ENCODE results near the gene CCDC183. TPM values are rescaled to one million over a fixed set of nuclear protein-coding genes. Genes with fewer than 3 reads are reported as not detected.
"Not testable (repeated sequence)": the region's sequence is repeated elsewhere in the genome, so short reads cannot be mapped to it uniquely, and the experiment has no call there.

CCDC183 gene
- total and polyA plus RNA-seq, 10 donors: 0.41 to 1.6 (median 0.69) TPM

DNA sequence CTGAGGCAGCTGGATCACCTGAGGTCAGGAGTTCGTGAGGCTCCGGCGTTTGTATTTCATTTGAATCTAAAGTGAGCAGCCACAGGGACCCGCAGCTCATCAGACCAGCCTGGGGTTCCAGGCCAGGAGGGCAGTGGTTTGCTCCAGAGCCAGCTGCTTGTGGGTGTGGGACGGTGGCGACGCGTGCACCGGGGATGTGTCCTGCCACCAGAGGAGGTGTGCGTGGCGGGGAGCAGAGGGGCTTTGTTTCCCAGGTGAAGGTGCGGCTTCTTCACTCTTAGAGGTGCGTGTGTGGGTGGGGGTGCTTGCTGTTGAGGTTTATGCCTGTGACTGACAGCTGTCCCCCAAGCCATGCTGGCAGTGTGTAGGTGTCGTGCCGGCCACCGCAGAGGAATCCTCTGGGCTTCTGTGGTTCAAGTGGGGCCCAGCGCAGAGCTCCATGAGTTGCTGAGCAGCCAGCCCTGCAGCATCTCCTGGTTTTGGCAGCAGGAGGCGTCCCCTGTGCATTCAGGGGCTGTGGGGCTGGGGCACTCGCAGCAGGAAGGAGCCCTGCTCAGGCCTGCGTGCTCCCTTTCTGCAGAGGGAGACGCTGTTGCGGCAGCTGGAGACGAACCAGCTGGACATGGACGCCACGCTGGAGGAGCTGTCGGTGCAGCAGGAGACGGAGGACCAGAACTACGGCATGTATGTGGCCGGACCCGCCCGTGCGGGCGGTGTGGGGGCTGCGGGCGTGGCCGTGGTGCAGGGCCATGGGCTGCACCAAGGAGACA is 39.2 kb downstream of the CCDC183 start:
- H3K27me3 ChIP-seq (replicated peaks in 1 of 7): no peaks in the 10 kb centered on the region
- H3K36me3 ChIP-seq: peaks cover 0 to 94% (median 56%) of the 10 kb centered on the region in 6 donors
- intact Hi-C loops (cut with DNase I; ENCODE audit: low total_unique reads): no loop called here
- peak; percentile 65 for DNase-seq
- peaks cover 0 to 19% (median 5%) of the 10 kb centered on the region in 6 donors for H3K4me1 ChIP-seq
- TF ChIP-seq, protein P1, sequence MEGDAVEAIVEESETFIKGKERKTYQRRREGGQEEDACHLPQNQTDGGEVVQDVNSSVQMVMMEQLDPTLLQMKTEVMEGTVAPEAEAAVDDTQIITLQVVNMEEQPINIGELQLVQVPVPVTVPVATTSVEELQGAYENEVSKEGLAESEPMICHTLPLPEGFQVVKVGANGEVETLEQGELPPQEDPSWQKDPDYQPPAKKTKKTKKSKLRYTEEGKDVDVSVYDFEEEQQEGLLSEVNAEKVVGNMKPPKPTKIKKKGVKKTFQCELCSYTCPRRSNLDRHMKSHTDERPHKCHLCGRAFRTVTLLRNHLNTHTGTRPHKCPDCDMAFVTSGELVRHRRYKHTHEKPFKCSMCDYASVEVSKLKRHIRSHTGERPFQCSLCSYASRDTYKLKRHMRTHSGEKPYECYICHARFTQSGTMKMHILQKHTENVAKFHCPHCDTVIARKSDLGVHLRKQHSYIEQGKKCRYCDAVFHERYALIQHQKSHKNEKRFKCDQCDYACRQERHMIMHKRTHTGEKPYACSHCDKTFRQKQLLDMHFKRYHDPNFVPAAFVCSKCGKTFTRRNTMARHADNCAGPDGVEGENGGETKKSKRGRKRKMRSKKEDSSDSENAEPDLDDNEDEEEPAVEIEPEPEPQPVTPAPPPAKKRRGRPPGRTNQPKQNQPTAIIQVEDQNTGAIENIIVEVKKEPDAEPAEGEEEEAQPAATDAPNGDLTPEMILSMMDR (IDR thresholded peaks at IDR 0.05 in 8 of 11, conservative IDR thresholded peaks at IDR 0.05 in 3 of 11): no peak
- peak in 2 of 3 donors; percentile 31 to 49 for TF ChIP-seq POLR2AphosphoS5 (IDR thresholded peaks at IDR 0.05)
- no peak overlapping the region for H3K27ac ChIP-seq
- 90 to 97% (median 96%) methylated on average over 34 to 36 of the region's 36 CpGs for WGBS, 5 donors
- H3K9me3 ChIP-seq: no peaks in the 10 kb centered on the region
- H3K4me3 ChIP-seq: no peak overlapping the region

DNA sequence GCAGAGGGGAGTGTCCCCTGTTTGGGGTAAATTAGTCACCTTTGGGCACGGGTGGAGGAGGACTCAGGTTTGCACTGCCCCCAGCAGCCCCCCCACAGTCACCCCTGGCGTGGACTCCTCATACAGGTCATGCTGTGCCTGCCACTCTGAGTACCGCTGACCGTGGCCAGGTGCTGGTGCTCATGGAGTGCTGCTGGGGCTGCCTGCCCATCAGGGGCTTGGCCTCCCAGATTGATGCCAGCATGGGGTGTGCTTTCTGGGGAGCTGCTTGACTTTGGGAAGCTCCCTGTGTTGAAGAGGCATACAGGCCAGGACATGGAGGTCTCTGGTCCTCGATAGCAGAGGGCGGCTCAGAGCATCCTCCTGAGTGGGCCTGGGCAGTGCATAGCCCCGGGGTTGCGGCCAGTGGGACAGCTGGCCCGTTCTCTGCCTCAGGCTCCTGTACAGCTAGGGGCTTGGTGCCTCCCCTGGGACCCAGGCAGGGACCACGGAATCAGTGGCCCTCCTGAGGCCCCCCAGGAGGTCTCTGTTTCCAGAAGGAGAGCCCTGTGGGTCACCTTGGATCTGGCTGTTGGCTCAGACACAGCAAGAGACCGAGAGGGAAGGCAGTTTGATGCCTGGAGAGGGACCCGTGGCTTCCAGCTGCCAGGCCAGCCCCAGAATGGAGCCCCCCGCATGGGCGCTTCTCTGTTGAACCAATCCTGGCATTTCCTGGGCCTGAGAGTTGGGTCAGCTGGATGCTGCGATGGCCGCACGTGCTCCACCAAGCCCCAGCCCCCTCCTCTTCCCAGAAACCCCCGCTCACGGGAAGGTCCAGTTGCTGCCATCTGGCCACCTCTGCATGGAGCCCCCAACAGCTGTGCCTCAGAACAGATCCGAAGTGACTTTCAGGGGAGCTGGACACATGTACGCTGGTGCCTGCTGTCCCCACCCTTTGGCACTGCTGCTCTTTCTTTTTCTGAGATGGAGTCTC is 40.1 kb downstream of the CCDC183 start:
- H3K27ac ChIP-seq: no peak overlapping the region
- intact Hi-C loops (cut with DNase I; ENCODE audit: low total_unique reads): no loop called here
- no peak overlapping the region for H3K4me3 ChIP-seq
- 88 to 94% (median 91%) methylated on average over 9 to 21 of the region's 21 CpGs for WGBS, 5 donors
- H3K36me3 ChIP-seq: peaks cover 0 to 94% (median 50%) of the 10 kb centered on the region in 6 donors
- peaks cover 1 to 20% (median 14%) of the 10 kb centered on the region in 6 donors for H3K4me1 ChIP-seq
- no peaks in the 10 kb centered on the region for H3K9me3 ChIP-seq
- H3K27me3 ChIP-seq (replicated peaks in 1 of 7): no peaks in the 10 kb centered on the region
- peak; percentile 57 for DNase-seq
- TF ChIP-seq, protein P1 (IDR thresholded peaks at IDR 0.05 in 8 of 11, conservative IDR thresholded peaks at IDR 0.05 in 3 of 11): no peak
- TF ChIP-seq POLR2AphosphoS5 (IDR thresholded peaks at IDR 0.05) (no peak), POLR2A (IDR thresholded peaks at IDR 0.05) (no peak)

DNA sequence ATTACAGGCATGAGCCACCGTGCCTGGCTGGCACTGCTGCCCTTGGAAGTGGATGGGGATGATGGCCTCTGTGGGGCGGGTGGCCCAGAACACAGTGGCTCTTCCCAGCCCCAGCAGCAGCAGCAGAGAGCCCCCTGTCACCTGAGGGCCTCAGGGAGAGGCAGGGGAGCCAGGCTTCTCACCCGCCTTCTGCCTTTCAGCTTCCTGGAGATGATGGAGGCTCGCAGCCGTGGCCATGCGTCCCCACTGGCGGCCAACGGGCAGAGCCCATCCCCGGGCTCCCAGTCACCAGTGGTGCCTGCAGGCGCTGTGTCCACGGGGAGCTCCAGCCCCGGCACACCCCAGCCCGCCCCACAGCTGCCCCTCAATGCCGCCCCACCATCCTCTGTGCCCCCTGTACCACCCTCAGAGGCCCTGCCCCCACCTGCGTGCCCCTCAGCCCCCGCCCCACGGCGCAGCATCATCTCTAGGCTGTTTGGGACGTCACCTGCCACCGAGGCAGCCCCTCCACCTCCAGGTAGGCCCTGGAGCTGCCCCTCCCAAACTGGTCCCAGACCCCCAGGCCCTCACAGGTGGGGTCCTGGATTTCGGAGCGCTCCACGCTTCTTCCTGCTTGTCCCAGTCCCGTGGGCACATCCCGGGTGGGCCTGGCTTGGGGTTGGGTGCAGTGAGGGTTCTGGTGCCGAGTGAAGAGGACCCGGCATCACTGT is 41.2 kb downstream of the CCDC183 start:
- Histone ChIP-seq H3K4me3 (no peak overlapping the region), H3K36me3 (peaks cover 0 to 85% (median 39%) of the 10 kb centered on the region in 6 donors), H3K4me1 (peaks cover 12 to 31% (median 24%) of the 10 kb centered on the region in 6 donors), H3K9me3 (no peaks in the 10 kb centered on the region), H3K27me3 (replicated peaks in 1 of 7) (no peaks in the 10 kb centered on the region), H3K27ac (no peak overlapping the region)
- peak in 1 of 3 donors; percentile 32 for TF ChIP-seq POLR2AphosphoS5 (IDR thresholded peaks at IDR 0.05)
- TF ChIP-seq POLR2A (IDR thresholded peaks at IDR 0.05): no peak
- intact Hi-C loops (cut with DNase I; ENCODE audit: low total_unique reads): no loop called here
- 91 to 96% (median 94%) methylated on average over 9 to 27 of the region's 27 CpGs for WGBS, 5 donors
- no peak for DNase-seq

DNA sequence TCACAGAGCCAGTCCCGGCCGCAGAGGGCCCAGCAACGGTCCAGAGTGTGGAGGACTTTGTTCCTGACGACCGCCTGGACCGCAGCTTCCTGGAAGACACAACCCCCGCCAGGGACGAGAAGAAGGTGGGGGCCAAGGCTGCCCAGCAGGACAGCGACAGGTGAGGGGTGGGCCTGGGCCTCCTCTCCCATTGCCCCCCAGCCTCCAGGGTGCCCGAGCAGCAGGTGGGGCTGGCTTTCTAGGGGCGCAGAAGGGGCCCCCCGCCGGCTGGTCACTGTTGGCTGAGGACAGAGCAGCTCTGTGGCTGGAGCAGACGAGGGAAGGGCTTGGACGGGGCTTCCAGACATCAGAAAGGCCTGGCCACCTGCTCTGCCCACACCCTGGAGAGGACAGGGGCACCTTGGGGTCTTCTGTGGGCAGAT is 41.7 kb downstream of the CCDC183 start:
- H3K36me3 ChIP-seq: peaks cover 0 to 79% (median 37%) of the 10 kb centered on the region in 6 donors
- peaks cover 14 to 37% (median 29%) of the 10 kb centered on the region in 6 donors for H3K4me1 ChIP-seq
- WGBS, 5 donors: 87 to 95% (median 91%) methylated on average over 10 to 15 of the region's 15 CpGs
- H3K27me3 ChIP-seq (replicated peaks in 1 of 7); DNase-seq; H3K27ac ChIP-seq; intact Hi-C loops (cut with DNase I; ENCODE audit: low total_unique reads); H3K9me3 ChIP-seq; H3K4me3 ChIP-seq: not testable (repeated sequence)

All from spleen (tissue), 11 donors.